SU-DHL-6 (cell line): ENCODE measurements around the gene RRAD.

ENCODE experiments used
- EZH2phosphoT487 ChIP-seq: fragments of 200-600 bp; sonication (generic), shearing (Covaris generic); conservative IDR thresholded peaks from 2 replicates; pipeline ENCODE4 v1.6.1; 2018; ENCODE audit warnings: mild to moderate bottlenecking, antibody characterized with exemption, low read length, moderate library complexity, mixed read lengths
- TF ChIP-seq, protein P1 (sequence below): fragments of 200-600 bp; sonication (generic); IDR thresholded peaks from one replicate; pipeline ENCODE4 v1.5.1; 2017; ENCODE audit warnings: antibody characterized with exemption, mild to moderate bottlenecking, low read length, moderate library complexity; ENCODE audit not compliant: insufficient read depth, poor library complexity, severe bottlenecking

DNA sequence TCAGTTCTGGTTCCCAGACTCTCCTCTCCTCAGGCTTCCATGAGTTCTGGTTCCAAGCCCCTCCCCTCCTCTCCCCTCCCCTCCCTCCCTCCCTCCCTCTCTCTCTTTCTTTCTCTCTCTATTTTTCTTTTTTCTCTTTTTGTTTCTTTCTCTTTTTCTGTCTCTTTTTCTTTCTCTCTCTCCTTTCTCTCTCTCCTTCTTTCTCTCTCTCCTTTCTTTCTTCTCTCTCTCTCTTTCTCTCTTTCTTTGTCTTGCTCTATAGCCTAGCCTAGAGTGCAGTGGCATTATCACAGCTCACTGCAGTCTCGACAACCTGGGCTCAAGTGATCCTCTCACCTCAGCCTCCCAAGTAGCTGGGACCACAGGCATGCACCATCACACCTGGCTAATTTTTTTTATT, 34.9 kb upstream of the RRAD start:
- TF ChIP-seq EZH2phosphoT487, result no peak
- TF ChIP-seq, protein P1, sequence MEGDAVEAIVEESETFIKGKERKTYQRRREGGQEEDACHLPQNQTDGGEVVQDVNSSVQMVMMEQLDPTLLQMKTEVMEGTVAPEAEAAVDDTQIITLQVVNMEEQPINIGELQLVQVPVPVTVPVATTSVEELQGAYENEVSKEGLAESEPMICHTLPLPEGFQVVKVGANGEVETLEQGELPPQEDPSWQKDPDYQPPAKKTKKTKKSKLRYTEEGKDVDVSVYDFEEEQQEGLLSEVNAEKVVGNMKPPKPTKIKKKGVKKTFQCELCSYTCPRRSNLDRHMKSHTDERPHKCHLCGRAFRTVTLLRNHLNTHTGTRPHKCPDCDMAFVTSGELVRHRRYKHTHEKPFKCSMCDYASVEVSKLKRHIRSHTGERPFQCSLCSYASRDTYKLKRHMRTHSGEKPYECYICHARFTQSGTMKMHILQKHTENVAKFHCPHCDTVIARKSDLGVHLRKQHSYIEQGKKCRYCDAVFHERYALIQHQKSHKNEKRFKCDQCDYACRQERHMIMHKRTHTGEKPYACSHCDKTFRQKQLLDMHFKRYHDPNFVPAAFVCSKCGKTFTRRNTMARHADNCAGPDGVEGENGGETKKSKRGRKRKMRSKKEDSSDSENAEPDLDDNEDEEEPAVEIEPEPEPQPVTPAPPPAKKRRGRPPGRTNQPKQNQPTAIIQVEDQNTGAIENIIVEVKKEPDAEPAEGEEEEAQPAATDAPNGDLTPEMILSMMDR, result no peak
